ENCODE results near the gene STOML1.
"Not testable (repeated sequence)": the region's sequence is repeated elsewhere in the genome, so short reads cannot be mapped to it uniquely, and the experiment has no call there.

The STOML1 gene

GRCh38 chr15:73941871-73942635 lies 50.0 kb downstream of the STOML1 start:
- no peak for DNase-seq (ENCODE audit: low read depth)
- H3K4me3 ChIP-seq (ENCODE audit: control insufficient read depth, low read depth, low read length), result no peak overlapping the region
- no peak for TF ChIP-seq CTCF (IDR thresholded peaks at IDR 0.05; ENCODE audit: control insufficient read depth, insufficient read depth, low read depth, low read length, missing control alignments)

GRCh38 chr15:73941449-73941848 lies 50.6 kb downstream of the STOML1 start:
- H3K4me3 ChIP-seq (ENCODE audit: control insufficient read depth, low read depth, low read length), result no peak overlapping the region
- DNase-seq (ENCODE audit: low read depth), result no peak
- TF ChIP-seq CTCF (IDR thresholded peaks at IDR 0.05; ENCODE audit: control insufficient read depth, insufficient read depth, low read depth, low read length, missing control alignments), result no peak

- H3K4me3 ChIP-seq (ENCODE audit: control insufficient read depth, low read depth, low read length), result no peak overlapping the region
- TF ChIP-seq CTCF (IDR thresholded peaks at IDR 0.05; ENCODE audit: control insufficient read depth, insufficient read depth, low read depth, low read length, missing control alignments), result no peak
- DNase-seq (ENCODE audit: low read depth), result peak; percentile 90
These were observed 51.1 kb downstream of the STOML1 start for GRCh38 chr15:73941044-73941443.

- no peak overlapping the region for H3K4me3 ChIP-seq (ENCODE audit: control insufficient read depth, low read depth, low read length)
- TF ChIP-seq CTCF (IDR thresholded peaks at IDR 0.05; ENCODE audit: control insufficient read depth, insufficient read depth, low read depth, low read length, missing control alignments), result no peak
- DNase-seq (ENCODE audit: low read depth), result no peak
These were observed 51.8 kb downstream of the STOML1 start for GRCh38 chr15:73940061-73940981.

- TF ChIP-seq CTCF (IDR thresholded peaks at IDR 0.05; ENCODE audit: control insufficient read depth, insufficient read depth, low read depth, low read length, missing control alignments), result no peak
- H3K4me3 ChIP-seq (ENCODE audit: control insufficient read depth, low read depth, low read length), result no peak overlapping the region
- DNase-seq (ENCODE audit: low read depth), result no peak
These were observed 53.0 kb downstream of the STOML1 start for GRCh38 chr15:73939138-73939537.

GRCh38 chr15:73938516-73938915 lies 53.6 kb downstream of the STOML1 start:
- DNase-seq (ENCODE audit: low read depth); H3K4me3 ChIP-seq (ENCODE audit: control insufficient read depth, low read depth, low read length): not testable (repeated sequence)

GRCh38 chr15:73937726-73938125 lies 54.4 kb downstream of the STOML1 start:
- TF ChIP-seq CTCF (IDR thresholded peaks at IDR 0.05; ENCODE audit: control insufficient read depth, insufficient read depth, low read depth, low read length, missing control alignments), result no peak
- no peak overlapping the region for H3K4me3 ChIP-seq (ENCODE audit: control insufficient read depth, low read depth, low read length)
- no peak for DNase-seq (ENCODE audit: low read depth)

Data from AG09309 (cell line).